Hepatocyte (in vitro differentiated cells): Measurements from ENCODE around the gene GNAI2. TPM values are rescaled to one million over a fixed set of nuclear protein-coding genes. Genes with fewer than 3 reads are reported as not detected.
"Not testable (repeated sequence)": the region's sequence is repeated elsewhere in the genome, so short reads cannot be mapped to it uniquely, and the experiment has no call there.

Experiments
- DNase-seq: peaks from one replicate; pipeline ENCODE4 v3.0.0-alpha.2; 2016; ENCODE audit warnings: low spot score
- H2AFZ ChIP-seq: fragments of 200-600 bp; sonication (generic); 2 replicates; pipeline ENCODE4 v1.6.0; 2016; ENCODE audit warnings: antibody characterized with exemption, mild to moderate bottlenecking
- H3K27ac ChIP-seq: fragments of 200-600 bp; sonication (generic); 2 replicates; pipeline ENCODE4 v1.5.1; 2016; ENCODE audit warnings: mild to moderate bottlenecking
- H3K27me3 ChIP-seq: fragments of 200-600 bp; sonication (generic); 2 replicates; pipeline ENCODE4 v1.6.1; 2016
- H3K36me3 ChIP-seq: fragments of 200-600 bp; sonication (generic); replicated peaks from 2 replicates; pipeline ENCODE4 v1.5.1; 2016; ENCODE audit warnings: low read depth; ENCODE audit not compliant: insufficient read depth
- H3K4me1 ChIP-seq: fragments of 200-600 bp; sonication (generic); 2 replicates; pipeline ENCODE4 v1.5.1; 2016; ENCODE audit warnings: mild to moderate bottlenecking, moderate library complexity; ENCODE audit not compliant: insufficient read depth
- H3K4me2 ChIP-seq: fragments of 200-600 bp; sonication (generic); 2 replicates; pipeline ENCODE4 v1.6.0; 2016
- H3K4me3 ChIP-seq: fragments of 200-600 bp; sonication (generic); 2 replicates; pipeline ENCODE4 v1.5.1; 2016; ENCODE audit warnings: mild to moderate bottlenecking
- H3K79me2 ChIP-seq: fragments of 200-600 bp; sonication (generic); 2 replicates; pipeline ENCODE4 v1.6.0; 2017; ENCODE audit warnings: mild to moderate bottlenecking
- H3K9me2 ChIP-seq: fragments of 200-600 bp; sonication (generic); replicated peaks from 2 replicates; pipeline ENCODE4 v1.6.0; 2017; ENCODE audit warnings: mild to moderate bottlenecking; ENCODE audit not compliant: insufficient read depth
- H3K9me3 ChIP-seq: fragments of 200-600 bp; sonication (generic); 2 replicates; pipeline ENCODE4 v1.5.1; 2016; ENCODE audit warnings: low read depth, mild to moderate bottlenecking
- H4K20me1 ChIP-seq: fragments of 200-600 bp; sonication (generic); 2 replicates; pipeline ENCODE4 v1.6.0; 2016; ENCODE audit warnings: mild to moderate bottlenecking; ENCODE audit not compliant: insufficient read depth, poor library complexity, severe bottlenecking
- EZH2 ChIP-seq: fragments of 200-600 bp; sonication (generic); IDR thresholded peaks from 2 replicates; pipeline ENCODE4 v1.6.1; 2016; ENCODE audit warnings: antibody characterized with exemption, mild to moderate bottlenecking, borderline replicate concordance
- EZH2phosphoT487 ChIP-seq: fragments of 200-600 bp; sonication (generic); IDR thresholded peaks from one replicate; pipeline ENCODE4 v1.6.1; 2018; ENCODE audit warnings: antibody characterized with exemption, mild to moderate bottlenecking, low read depth, moderate library complexity; ENCODE audit not compliant: unreplicated experiment, severe bottlenecking
- WGBS: methylation state at CpG from one replicate; pipeline ENCODE4 v1.1.6; 2016; ENCODE audit warnings: low lambda C conversion rate; ENCODE audit errors: missing lambda C conversion rate; 5-methylcytosine and 5-hydroxymethylcytosine counted together
- polyA plus RNA-seq: library from polyadenylated mRNA; unstranded; fragments of >200 nt; fragmentation: Nextera tagmentation; extraction: Ambion mirVana; gene quantifications from 2 replicates; pipeline ENCODE4 v1.2.1, GENCODE V29; 2016
- total RNA-seq: library from RNA; depleted of rRNA; stranded (reverse); fragments of >200 nt; gene quantifications from 2 replicates; pipeline ENCODE4 v1.2.3, GENCODE V29; 2014
- TF ChIP-seq, protein P1 (sequence below): fragments of 200-600 bp; sonication (generic); IDR thresholded peaks from 2 replicates; pipeline ENCODE4 v1.5.1; 2016; ENCODE audit warnings: antibody characterized with exemption, mild to moderate bottlenecking; ENCODE audit not compliant: poor library complexity

GNAI2 gene
- total and polyA plus RNA-seq, 2 experiments from 2014 or later, result 103 to 233 TPM

DNA sequence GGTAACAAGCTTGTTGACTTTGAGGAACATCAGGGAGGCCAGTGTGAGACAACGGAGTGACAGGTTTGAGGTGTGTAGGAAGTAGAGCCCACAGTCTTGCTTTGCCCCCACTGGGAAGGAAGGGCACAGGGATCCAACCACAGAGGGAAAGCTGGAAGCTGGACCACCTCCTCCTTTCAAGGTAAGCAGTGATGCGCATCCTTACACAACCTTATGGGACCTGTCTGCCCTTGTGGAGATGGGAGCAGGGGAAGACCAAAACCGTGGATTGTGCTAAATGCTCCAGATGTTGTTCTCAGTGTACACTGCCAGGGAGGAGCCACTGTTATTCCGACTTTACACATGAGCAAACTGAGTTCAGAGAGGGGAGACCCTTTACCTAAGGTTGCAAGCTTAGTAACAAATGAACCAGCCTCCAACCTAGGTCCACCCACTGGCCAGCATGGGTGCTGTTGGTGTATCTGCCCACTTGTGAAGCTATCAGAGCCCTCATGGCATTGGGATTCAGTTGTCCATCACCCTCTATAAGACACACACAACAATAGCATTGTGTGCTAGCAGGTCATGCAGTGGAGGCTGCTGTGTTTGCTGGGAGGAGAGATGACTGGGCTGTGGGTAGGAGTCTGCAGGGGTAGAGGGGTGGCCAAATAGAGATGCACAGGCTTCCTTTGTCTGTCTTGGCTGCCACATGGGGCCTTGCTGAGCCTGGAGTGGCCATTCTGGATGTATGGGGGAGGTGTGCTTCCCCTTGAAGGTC lies 42.3 kb downstream of the GNAI2 start:
- TF ChIP-seq, protein P1, sequence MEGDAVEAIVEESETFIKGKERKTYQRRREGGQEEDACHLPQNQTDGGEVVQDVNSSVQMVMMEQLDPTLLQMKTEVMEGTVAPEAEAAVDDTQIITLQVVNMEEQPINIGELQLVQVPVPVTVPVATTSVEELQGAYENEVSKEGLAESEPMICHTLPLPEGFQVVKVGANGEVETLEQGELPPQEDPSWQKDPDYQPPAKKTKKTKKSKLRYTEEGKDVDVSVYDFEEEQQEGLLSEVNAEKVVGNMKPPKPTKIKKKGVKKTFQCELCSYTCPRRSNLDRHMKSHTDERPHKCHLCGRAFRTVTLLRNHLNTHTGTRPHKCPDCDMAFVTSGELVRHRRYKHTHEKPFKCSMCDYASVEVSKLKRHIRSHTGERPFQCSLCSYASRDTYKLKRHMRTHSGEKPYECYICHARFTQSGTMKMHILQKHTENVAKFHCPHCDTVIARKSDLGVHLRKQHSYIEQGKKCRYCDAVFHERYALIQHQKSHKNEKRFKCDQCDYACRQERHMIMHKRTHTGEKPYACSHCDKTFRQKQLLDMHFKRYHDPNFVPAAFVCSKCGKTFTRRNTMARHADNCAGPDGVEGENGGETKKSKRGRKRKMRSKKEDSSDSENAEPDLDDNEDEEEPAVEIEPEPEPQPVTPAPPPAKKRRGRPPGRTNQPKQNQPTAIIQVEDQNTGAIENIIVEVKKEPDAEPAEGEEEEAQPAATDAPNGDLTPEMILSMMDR, result no peak
- no peak for TF ChIP-seq EZH2phosphoT487
- TF ChIP-seq EZH2, result no peak
- Histone ChIP-seq H3K4me3 (no peak overlapping the region), H3K9me2 (no peaks in the 10 kb centered on the region), H3K4me1 (no peaks in the 10 kb centered on the region), H4K20me1 (no peaks in the 10 kb centered on the region), H3K79me2 (no peaks in the 10 kb centered on the region), H3K27ac (no peak overlapping the region), H2AFZ (no peak overlapping the region), H3K9me3 (no peaks in the 10 kb centered on the region), H3K36me3 (no peaks in the 10 kb centered on the region), H3K4me2 (no peak overlapping the region), H3K27me3 (peaks cover 10% of the 10 kb centered on the region)
- 83% methylated on average over 4 of the region's 4 CpGs for WGBS
- no peak for DNase-seq

DNA sequence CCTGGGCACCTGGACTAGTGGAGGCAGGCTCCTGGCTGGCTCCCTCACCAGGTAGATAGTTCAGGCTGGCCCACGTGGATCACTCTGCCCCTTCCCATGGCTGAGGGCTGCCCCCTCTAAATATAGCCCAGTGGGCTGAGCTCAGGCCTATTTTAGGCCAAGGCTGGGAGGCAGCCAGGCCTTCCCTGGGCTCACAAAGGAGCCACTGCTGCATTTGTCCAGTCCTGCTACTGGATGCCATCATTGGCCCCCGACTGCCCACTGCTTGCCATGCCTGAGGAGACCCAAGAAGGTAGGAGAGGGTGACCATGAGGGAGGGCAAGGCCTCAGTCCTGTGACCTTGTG lies 42.8 kb downstream of the GNAI2 start, which contains the start of gene LSMEM2:
Gene LSMEM2, plus strand, starts transcription at position 208 of the 345 bp plus-strand sequence. Its CDS starts 27 bp downstream, at position 235.
- H3K27me3 ChIP-seq, result peaks cover 10% of the 10 kb centered on the region
- WGBS, result 90% methylated on average over 2 of the region's 2 CpGs
- no peaks in the 10 kb centered on the region for H3K9me2 ChIP-seq
- no peak within 1 kb of the TSS for H2AFZ ChIP-seq
- no peak within 1 kb of the TSS for H3K4me3 ChIP-seq
- H3K4me2 ChIP-seq, result no peak within 1 kb of the TSS
- H3K4me1 ChIP-seq, result no peaks in the 10 kb centered on the region
- H4K20me1 ChIP-seq, result no peaks in the 10 kb centered on the region
- H3K79me2 ChIP-seq, result no peaks in the 10 kb centered on the region
- H3K36me3 ChIP-seq, result no peaks in the 10 kb centered on the region
- no peak within 1 kb of the TSS for H3K27ac ChIP-seq
- no peak for DNase-seq
- no peaks in the 10 kb centered on the region for H3K9me3 ChIP-seq
- TF ChIP-seq, protein P1, result no peak
- TF ChIP-seq EZH2 (no peak), EZH2phosphoT487 (no peak)

DNA sequence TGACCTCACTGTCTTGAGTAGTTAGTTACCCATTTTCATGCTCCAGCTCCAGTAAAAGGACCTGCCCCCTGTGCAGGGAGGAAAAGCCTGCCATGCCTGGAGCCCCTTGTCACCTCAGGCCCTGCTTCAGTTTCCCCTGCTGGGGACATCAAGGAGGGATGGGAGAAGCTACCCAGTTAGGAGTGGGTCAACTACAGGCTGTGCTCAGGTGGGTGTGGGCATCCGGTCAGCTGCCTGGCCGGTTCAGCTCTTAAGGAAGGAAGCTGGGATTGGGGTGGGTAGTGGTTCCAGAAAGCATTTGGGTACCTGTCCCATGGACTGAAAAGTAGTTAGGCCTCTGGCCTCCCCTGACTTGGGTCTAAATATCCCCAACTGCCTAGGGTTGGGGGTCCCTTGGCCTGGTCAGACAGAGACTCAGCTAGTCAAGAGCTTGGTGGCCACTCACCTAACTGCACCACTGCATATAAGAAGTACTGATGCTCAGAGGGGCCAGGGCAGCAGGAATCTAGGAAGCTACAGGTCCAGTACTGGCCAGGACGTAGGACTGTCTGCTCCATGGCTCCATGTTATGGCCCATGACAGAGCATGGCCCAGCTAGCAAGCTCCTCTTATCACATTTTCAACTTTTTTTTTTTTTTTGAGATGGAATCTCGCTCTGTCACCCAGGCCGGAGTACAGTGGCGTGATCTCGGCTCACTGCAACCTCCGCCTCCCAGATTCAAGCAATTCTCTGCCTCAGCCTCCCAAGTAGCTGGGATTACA lies 43.4 kb downstream of the GNAI2 start:
- Histone ChIP-seq H3K4me1 (no peaks in the 10 kb centered on the region), H4K20me1 (no peaks in the 10 kb centered on the region), H3K4me3 (no peak overlapping the region), H3K36me3 (no peaks in the 10 kb centered on the region), H2AFZ (no peak overlapping the region), H3K27ac (no peak overlapping the region), H3K4me2 (no peak overlapping the region), H3K27me3 (peaks cover 9% of the 10 kb centered on the region), H3K9me3 (no peaks in the 10 kb centered on the region), H3K79me2 (no peaks in the 10 kb centered on the region), H3K9me2 (no peaks in the 10 kb centered on the region)
- TF ChIP-seq, protein P1, result no peak
- TF ChIP-seq EZH2phosphoT487 (no peak), EZH2 (no peak)
- no peak for DNase-seq
- 91% methylated on average over 8 of the region's 8 CpGs for WGBS

DNA sequence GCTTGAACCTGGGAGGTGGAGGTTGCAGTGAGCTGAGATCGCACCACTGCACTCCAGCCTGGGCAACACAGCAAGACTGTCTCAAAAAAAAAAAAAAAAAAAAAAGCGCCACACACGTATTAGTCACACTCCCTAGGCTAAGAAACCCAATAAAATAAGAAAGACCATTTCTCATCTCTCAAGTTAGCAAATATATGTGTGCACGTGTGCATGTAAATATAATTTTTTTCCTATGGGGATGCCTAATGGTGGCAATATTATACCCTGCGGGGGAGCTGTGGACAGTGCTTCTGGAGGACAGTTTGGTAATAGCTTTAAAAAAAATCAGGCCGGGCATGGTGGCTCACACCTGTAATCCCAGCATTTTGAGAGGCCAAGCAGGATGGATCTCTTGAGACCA lies 48.1 kb downstream of the GNAI2 start:
- H3K9me2 ChIP-seq, H3K4me3 ChIP-seq, H2AFZ ChIP-seq, H4K20me1 ChIP-seq, H3K4me2 ChIP-seq, H3K79me2 ChIP-seq, H3K27ac ChIP-seq, DNase-seq, H3K27me3 ChIP-seq, H3K4me1 ChIP-seq, H3K9me3 ChIP-seq, H3K36me3 ChIP-seq: not testable (repeated sequence)
- WGBS, result 87% methylated on average over 6 of the region's 6 CpGs
